Hepatic stellate cell (primary cell): ENCODE data around the gene FZD10.

Experiments
- DNase-seq: peaks from one replicate; pipeline ENCODE4 v3.0.0; 2011; ENCODE audit warnings: low spot score

Gene FZD10, protein sequence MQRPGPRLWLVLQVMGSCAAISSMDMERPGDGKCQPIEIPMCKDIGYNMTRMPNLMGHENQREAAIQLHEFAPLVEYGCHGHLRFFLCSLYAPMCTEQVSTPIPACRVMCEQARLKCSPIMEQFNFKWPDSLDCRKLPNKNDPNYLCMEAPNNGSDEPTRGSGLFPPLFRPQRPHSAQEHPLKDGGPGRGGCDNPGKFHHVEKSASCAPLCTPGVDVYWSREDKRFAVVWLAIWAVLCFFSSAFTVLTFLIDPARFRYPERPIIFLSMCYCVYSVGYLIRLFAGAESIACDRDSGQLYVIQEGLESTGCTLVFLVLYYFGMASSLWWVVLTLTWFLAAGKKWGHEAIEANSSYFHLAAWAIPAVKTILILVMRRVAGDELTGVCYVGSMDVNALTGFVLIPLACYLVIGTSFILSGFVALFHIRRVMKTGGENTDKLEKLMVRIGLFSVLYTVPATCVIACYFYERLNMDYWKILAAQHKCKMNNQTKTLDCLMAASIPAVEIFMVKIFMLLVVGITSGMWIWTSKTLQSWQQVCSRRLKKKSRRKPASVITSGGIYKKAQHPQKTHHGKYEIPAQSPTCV

DNA sequence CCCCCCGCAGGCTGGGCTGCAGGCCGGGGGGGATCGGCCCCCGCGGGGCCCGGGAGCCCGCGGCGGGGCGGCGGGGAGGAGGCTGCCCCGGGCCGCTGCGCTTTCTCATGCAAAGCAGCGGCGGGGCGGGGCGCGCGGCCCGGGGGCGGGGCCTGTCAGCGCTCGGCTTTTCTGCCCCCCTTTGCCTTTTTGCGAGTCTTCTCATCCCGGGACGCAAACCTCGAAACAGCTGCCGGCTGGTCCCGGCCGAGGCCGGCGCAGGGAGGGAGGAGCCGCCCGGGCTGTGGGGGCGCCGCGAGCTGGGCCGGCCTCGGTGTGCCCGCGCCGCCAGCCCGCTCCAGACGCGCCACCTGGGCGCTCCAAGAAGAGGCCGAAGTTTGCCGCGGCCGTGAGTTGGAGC, at the start of gene FZD10:
Gene FZD10, plus strand, starts transcription at position 198 of the 400 bp plus-strand sequence. CDS start 479 bp downstream, outside the sequence.
- DNase-seq: no peak

DNA sequence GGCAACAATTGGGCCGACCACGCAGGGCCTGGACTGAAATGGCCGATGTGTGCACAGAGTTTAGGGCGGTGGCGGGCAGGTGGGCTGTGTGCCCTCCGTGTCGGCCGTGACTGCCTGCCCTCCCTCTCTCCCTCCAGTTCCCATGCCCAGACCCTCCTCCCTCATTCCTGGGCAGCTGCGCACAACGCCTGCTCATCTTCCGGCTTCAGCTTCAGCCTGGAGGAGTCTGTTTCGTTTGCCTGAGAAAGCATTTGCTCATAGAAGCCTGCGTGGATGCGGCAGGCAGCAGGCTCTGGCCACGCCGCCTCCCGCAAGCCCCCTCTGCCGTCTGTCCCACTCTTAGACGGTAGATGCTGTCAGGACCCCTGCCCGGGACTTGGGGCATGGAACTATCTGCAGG, 47.3 kb upstream of the FZD10 start:
- no peak for DNase-seq

DNA sequence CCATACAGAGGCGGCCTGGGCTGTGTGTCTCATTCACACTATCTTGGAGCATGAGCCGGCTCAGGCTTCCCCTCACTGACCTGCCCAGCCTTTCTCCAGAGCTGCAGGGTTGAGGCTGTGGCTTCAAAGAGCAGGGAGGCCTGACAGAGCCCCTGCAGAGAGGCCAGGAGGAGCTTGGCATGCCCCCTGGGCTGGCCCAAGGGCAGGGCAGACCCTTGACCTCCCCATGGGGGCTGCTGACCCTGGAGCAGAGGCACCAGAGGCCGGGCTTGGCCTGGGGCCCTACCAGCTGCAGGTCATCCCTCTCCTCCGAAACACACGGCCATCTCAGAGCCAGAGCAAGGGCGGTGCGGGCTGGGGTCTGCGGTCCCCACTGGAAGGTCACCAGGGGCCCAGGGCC, 46.6 kb upstream of the FZD10 start:
- no peak for DNase-seq

DNA sequence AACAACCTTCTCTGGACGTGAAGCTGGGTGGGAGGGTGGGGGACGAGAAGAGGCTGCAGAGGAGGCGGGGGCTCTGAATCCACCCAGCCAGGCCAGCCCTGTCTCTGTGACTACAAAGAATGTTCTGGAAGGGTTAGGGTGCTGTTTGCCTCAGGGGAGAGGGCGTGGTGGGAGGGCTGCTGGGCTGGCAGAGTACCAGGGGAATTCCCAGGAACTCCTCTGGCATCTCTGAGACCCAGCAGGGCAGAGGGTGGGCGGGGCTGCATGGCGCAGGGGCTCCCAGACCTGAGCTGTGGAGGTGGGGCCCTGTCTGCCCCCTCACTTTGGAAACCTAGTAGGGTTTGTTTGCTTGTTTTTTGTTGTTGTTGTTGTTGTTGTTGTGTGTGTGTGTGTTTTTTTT, 45.5 kb upstream of the FZD10 start:
- DNase-seq: no peak

DNA sequence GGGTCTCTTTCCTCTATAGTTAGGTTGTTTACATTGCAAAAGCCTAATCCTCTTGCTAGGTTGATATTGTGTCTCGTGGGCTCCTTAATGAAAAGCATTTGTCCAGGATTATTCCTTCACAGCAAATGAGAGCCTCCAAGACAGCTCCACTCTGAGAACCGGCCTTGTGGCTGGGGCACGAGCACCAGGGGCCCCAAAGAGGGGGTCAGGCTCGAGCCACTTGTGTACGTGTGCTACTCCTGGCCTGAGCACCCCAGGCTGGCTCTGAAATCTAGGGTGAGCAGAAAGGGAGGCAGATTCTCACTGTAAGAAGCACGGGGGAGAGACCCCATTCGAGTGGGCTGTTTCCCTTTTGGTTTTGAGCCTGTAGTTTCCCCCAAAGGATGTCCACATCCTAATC, 45.0 kb upstream of the FZD10 start:
- DNase-seq: no peak

DNA sequence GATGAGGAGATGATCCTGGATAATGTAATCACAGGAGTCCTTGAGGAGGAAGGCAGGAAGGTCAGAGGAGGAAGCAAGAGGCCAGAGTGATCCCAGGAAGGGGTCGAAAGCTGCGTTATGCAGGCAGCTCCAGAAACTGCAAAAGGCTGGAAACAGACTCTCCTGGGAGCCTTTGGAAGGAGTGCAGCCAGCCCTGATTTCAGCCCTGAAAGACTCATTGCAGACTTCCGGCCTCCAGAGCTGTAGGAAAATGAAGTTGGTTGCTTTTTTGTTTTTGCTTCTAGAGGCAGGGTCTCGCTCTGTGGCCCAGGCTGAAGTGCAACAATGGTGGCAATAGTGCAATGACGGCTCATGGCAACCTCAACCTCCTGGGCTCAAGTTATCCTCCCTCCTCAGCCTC, 44.6 kb upstream of the FZD10 start:
- DNase-seq: no peak

DNA sequence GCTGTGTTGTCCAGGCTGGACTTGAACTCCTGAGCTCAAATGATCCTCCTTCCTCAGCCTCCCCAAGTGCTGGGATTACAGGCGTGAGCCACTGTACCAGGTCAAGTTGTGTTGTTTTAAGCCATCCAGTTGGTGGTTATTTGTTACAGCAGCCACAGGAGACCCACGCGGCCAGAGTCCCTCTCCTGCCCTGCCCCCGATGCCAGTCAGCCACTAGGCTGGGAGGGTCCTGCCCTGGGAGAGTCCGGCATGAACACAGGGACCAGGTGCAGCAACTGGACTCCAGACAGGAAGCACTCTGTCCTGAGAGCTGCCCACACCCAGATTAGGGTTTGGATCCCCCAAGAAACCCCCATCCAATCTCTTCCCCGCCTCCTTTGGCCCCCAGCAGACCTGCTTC, 44.1 kb upstream of the FZD10 start:
- DNase-seq: no peak

DNA sequence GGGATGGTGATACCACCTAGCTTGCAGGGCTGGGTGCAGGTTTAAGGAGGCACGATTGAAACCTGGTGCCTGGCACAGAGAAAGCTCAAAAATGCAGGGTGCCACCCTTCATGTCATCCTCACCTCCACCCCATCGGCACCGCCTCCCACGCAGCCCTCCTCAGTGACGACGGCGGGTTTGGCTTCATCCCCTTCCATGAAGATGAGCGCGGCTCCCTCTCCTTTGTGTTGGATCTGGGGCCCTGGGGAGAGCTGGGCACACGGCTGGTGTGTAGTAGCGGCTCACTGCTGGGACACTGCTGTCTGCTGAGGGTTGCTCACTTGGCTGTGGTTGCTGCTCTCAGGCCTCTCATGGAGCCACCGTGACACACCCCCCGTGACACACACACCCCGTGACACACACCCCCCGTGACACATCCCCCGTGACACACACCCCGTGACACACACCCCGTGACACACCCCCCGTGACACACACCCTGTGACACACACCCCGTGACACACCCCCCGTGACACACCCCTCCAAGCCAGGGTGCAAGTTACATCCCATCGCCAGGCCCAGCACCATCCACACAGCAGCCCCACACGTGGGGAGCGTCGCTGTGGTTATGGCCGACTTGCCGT, 42.9 kb upstream of the FZD10 start:
- DNase-seq: no peak

DNA sequence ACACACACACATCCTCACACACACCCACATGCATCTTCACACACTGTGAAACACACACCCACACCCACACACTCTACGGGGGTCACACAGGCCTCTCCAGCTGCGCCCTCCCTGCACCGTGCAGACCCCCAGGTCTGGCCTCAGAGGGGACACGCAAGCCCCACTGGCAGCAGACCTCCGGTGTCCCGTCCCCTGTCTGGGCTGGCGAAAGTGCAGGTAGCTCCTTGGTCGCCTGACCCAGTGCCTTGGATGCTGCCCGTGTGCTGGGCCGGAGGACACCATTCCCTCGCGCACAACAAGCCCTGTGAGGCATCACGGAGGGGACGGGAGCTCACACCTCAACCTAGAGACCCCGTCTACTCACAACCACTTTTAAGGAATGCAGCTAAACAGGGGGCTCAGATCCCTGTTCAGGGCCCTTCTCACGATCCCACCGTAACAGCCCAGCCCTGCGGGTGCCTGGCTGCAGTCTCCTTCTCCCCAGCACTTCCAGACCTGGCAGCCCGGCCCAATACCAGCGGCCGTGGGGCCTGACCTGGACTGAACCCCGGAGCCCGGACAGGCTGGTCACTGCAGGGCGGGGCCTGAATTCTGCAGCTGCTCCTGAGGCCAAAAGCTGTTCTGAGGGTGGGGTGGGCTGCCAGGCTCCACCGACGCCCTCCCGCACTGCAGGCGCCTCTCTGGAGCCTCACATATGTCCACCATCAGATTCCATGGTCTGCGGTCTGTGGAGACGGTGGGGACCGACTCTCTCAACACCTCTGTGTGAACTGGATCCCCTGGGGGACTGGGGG, 42.1 kb upstream of the FZD10 start:
- DNase-seq: no peak

DNA sequence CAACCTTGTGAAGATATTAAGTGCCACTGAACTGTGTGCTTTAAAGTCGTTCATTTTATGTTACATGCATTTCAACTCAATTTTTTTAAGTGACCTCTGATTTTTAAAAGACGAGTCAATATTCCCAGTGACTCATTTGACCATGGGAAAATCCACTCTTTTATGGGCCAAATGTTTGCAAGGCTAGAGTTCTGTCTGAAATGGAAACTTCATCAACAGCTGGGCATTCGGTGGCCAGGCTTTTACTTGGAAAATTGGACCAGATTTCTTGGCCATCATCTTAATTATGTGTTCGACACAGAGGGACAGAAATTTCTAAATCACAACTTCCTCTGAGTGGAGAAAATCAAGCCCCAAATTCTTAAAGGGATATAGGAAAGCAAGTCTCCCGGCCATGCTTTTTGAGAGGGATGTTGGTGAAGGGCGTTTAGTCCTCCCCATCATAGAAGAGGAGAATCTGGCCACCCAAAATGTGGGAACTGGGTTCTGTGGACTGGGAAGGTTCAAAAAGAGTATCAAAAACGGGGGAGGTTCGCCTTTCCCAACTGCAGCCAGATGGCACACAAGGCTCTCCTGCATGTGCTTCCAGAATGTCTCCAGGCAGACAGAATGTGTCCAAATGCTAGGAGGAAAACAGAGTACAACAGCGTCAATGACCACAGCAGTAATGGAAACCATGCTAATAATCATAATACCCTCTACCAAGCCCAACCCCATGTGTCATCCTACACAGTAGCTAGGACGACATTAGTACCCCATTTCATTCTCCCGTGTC, 40.9 kb upstream of the FZD10 start:
- DNase-seq: no peak

DNA sequence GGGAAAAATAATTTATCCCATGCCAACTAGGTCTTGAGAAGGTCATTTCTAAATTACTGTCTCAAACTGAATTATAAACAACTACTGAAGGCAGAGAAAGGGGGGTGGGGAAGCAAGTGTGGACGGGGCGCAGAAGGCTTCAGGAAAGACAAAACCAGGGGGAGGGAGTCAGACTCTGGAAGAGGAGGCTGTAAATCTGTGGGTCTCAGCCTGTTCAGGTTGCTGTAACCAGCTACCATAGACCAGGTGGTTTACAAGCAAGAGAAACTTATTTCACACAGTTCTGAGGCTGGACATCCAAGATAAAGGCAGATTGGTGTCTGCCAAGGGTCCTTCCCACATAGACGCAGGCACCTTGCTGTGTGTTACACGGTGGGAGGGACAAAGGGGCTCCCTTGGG, 39.9 kb upstream of the FZD10 start:
- DNase-seq: no peak

DNA sequence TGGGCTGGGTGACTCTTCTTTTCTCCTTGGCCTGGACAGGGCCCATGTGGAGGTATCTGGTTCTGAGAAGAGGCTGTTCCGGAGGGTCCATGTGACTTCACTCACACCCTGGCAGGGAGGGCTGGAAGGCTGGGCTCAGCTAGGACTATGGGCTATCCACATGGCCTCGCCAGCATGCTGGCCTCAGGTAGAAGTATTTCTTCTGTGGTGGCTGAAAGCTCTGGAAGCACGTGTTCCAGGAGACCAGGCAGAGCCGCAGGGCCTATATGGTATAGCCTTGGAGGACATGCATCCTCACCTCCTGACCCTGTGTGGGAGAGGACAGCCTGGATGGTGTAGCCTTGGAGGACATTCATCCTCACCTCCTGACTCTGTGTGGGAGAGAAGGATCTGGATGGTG, 38.2 kb upstream of the FZD10 start:
- no peak for DNase-seq

DNA sequence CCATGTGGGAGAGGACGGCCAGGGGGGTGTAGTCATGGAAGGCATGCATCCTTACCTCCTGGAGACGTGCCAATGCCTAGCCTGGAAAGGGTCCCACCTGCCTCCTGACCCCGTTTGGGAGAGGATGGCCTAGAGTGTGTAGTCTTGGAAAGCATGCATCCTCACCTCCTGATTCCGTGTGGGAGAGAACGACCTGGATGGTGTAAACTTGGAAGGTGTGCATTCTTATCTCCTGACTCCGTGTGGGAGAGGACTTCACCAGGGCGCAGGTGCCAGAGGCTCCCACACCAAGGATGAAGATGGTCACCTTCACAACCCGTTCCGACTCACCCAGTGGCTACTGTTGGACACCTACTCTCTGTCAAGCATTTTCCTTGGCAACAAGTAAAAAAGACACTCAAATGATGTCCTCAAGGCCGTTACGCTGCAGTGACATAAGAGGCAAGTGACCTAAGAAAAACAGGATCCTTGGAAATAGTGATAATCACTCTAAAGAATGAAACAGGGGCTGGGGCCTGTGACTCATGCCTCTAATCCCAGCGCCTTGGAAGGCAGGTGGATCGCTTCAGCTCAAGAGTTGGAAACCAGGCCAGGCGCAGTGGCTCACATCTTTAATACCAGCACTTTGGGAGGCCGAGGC, 37.5 kb upstream of the FZD10 start:
- no peak for DNase-seq

DNA sequence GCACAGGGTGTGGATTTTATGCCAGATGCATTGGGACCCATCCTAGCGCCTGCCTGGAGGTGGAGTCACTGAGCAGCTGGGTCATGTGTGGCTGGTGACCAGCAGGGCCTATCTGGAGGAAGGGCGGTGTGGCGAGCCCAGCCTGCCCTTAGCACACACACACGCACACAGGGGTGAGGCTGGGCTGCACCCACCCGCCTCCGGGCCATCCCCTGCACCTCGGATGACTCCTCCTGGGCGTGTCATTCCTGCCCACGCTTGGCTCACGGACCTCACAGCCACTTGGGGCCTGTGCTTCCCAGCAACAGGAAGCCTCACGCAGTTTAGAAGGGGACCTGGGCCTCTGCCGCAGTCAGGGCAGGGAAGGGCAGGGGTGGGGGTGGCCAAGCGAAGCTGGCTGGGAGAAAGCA, 36.2 kb upstream of the FZD10 start:
- no peak for DNase-seq

DNA sequence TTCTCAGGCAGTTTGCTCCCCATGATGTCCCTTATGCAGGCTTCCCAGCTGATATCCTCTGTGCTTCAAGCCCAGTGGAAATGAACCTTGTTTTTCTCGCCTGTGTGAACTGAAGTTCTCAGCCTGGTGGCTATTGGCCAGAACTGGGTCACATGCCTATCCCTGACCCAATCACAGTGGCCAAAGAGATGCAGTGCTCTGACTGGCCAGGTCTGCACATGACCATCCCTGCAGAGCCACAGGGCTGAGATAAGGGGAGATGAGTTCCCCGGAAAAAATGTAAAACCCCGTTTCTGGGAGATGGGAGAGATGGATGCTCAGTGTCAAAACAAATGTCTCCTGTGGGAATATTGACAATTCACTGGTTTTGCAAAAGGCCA, 34.7 kb upstream of the FZD10 start:
- no peak for DNase-seq

DNA sequence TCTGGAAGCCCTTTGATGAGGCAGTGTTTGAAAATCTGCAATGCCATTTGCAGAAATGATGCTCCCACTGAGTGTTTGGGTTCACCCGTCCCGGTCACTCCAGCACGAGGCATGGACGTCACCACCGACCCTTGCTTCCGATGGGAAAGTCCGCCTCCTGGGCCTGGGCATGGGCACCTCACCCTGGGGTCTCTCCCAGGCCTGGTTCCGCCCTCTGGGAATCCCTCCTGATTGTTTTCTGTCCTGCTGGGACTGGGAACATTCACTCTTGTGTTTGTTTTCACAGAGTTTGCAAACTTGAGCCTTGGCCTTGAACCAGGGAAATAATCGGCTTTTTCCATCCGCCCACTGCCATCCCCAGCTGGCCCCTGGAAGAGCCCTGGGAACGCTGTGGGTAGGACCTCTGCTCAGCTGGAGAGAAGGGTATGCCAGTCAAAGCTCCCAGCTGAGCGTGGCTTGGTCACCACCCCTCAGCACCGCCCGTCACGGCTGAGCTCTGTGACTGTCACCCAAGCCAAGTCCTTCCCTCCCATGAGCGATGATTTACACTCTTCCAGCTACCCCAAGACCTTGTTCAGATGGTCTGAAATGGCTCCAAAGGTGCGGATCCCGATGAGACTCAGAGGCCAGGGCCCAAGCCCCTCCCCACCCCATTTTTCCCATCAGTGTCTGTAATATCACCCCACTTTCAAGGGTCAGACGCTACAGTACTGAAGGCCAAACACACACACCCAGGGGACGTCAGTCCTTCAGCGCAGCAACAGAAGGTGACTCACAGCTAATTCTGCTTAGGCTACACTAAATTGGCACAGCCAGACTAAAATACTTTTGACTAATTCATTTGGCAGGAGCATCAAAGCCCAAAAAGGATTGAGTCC, 34.1 kb upstream of the FZD10 start:
- no peak for DNase-seq

DNA sequence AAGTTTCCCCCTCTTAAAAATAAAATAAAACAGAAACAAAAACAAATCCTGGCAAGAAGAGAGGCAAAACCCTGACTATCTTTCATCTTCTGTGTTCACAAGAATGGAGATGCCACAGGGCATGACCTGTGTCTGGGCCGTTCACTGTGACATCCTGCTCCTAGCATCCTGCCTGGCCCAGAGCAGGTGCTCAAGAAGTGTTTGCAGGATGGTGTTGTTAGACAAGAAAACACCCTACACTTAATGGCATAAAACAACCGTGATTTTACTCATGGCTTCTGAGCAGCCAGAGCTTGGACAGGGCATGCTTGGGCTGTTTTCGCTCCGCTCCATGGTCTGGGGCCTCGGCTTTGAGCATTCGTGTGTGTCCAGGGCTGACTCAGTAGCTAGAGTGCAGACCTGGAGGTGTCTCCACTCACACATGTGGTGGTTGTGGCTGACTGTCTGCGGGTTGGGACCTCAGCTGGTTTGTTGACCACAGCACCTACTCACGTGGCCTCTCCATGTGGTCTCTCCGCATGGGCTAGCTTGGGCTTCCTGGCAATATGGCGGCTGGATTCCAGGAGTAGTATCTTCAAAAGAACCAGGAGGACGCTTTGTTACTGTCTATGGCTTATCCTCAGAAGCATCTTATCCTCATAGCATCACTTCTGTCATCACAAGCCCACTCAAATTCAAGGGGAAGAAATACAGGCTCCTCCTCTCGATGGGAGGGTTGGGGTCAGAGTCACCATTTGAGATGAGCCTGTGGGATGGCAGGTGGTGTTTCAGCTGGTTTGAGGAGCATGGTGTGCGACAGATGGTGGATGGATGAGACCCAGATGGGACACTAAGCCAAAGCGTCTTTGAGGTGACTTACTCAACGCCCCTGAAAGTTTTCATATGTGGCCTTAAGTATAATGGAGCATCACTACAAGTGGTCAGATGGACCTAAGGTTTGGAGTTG, 33.2 kb upstream of the FZD10 start:
- no peak for DNase-seq

DNA sequence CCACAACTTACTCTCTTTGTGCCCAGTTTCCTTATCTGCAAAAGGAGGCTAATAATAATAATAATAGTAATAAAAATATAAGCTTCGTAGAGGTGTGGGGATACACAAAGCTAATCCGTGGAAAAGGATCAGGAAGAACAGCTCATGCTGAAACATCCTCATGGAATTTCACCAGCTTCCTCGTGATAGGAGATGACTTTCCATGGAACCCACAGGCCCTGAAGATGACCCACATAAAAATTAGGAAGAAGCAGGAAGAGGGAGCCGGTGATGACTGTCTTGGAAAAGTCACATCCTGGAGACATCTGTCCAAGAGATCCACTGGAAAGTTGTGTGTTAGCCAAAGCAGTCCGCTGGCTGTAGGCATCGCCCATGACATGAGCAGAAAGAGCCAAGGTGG, 31.9 kb upstream of the FZD10 start:
- DNase-seq: no peak

DNA sequence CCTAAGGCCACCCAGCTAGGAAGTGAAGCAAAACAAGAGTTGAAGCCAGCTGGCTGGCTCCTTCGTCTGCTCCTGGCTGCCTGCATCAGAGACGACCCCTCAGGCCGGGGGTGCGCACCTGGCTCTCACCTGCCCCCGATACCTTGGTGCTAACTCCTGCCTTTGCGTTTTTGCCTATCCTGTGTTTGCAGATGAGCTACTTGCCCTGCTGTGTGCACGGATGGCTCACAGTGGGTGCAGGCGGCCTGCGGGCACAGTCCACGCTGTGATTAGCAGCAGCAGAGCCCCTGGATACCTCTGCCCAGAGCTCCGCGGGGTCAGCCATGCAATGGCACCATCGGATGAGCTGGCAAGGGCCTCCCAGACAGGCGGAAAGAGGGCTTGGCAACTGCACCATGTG, 31.2 kb upstream of the FZD10 start:
- DNase-seq: no peak
